Brain microvascular endothelial cell (primary cell): Measurements from ENCODE around the gene KIRREL3.

ENCODE experiments used
- DNase-seq: peaks from one replicate; pipeline ENCODE4 v3.0.0-alpha.2; 2020
- H3K27ac ChIP-seq: fragments of 250-450 bp; sonication (Bioruptor Pico); 2 replicates; pipeline ENCODE4 v1.5.1; 2020; ENCODE audit warnings: mild to moderate bottlenecking, moderate library complexity
- H3K27me3 ChIP-seq: fragments of 250-450 bp; sonication (Bioruptor Pico); replicated peaks from 2 replicates; pipeline ENCODE4 v1.5.1; 2020; ENCODE audit warnings: mild to moderate bottlenecking
- H3K36me3 ChIP-seq: fragments of 250-450 bp; sonication (Bioruptor Pico); replicated peaks from 2 replicates; pipeline ENCODE4 v1.5.1; 2020; ENCODE audit warnings: mild to moderate bottlenecking
- H3K4me3 ChIP-seq: 2 replicates; pipeline ENCODE4 v1.5.1; 2011; ENCODE audit warnings: low read depth, mild to moderate bottlenecking, control low read depth, low read length, moderate library complexity
- in situ Hi-C: cut with HindIII; loops from 2 replicates; pipeline ENCODE4 v1.10.0; 2017; ENCODE audit warnings: low sequenced_read_pairs, low pct_ligation_motif_present
- TF ChIP-seq, protein P1 (sequence below): IDR thresholded peaks from 2 replicates; pipeline ENCODE4 v1.5.1; 2011; ENCODE audit warnings: low read depth, mild to moderate bottlenecking, moderate library complexity, low read length, control low read depth, inconsistent platforms; ENCODE audit errors: missing control alignments

KIRREL3 gene

DNA sequence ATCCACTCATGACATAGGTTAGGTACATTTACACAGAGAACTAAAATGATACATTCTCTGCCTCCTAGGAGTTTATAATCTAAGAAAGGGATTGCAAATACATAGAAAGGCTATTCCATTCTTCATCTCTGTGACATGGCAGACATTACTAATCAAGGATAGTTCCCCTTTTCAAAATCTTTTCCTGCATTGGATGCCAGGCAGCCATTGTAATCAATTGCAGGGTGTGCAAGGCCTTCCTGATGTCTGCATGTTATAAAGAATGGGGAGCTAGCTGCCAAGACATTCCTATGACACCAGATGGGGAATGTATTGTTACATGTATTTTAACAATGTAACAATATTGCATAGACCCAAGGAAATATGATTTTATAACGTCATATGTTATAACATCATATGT lies 82.0 kb downstream of the KIRREL3 start:
- TF ChIP-seq, protein P1, sequence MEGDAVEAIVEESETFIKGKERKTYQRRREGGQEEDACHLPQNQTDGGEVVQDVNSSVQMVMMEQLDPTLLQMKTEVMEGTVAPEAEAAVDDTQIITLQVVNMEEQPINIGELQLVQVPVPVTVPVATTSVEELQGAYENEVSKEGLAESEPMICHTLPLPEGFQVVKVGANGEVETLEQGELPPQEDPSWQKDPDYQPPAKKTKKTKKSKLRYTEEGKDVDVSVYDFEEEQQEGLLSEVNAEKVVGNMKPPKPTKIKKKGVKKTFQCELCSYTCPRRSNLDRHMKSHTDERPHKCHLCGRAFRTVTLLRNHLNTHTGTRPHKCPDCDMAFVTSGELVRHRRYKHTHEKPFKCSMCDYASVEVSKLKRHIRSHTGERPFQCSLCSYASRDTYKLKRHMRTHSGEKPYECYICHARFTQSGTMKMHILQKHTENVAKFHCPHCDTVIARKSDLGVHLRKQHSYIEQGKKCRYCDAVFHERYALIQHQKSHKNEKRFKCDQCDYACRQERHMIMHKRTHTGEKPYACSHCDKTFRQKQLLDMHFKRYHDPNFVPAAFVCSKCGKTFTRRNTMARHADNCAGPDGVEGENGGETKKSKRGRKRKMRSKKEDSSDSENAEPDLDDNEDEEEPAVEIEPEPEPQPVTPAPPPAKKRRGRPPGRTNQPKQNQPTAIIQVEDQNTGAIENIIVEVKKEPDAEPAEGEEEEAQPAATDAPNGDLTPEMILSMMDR: no peak
- H3K4me3 ChIP-seq: no peak overlapping the region
- in situ Hi-C loops: no loop called here
- H3K27me3 ChIP-seq: no peaks in the 10 kb centered on the region
- peak overlapping the region; percentile 90 for H3K27ac ChIP-seq
- no peak for DNase-seq
- no peaks in the 10 kb centered on the region for H3K36me3 ChIP-seq

DNA sequence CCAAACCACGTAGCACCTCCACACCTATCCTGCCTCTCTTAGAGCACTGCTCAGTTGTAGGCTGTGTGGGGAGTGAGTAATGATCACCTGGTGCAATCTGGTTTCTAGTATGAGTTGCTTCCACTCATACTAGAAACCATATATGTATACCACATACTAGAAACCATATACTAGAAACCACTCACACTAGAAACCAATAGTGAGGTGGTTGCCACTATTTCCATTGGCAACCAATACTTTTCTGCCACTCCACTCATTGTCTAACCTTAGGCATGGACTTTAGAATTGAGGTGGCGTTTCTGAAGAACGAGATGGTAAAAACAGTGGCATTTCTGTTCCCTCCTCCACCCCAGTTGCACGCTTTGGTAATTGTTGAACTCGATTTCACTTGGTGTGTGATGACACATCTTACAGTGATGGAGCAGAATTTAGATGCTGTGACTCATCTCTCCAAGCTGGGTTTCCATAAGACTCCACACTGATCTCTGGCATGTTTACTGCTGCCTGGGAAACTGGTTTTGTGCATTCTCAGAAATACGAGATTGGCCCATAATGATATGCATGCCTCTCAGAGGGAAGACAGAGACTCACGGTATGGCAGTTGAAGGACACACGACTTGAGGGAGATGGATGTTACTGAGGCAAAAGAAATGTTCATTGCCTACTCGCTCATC lies 82.9 kb downstream of the KIRREL3 start:
- peak; percentile 93 for DNase-seq
- Histone ChIP-seq H3K36me3 (no peaks in the 10 kb centered on the region), H3K27me3 (no peaks in the 10 kb centered on the region), H3K27ac (peak overlapping the region; percentile 90), H3K4me3 (no peak overlapping the region)
- in situ Hi-C loops: no loop called here
- TF ChIP-seq, protein P1: no peak

DNA sequence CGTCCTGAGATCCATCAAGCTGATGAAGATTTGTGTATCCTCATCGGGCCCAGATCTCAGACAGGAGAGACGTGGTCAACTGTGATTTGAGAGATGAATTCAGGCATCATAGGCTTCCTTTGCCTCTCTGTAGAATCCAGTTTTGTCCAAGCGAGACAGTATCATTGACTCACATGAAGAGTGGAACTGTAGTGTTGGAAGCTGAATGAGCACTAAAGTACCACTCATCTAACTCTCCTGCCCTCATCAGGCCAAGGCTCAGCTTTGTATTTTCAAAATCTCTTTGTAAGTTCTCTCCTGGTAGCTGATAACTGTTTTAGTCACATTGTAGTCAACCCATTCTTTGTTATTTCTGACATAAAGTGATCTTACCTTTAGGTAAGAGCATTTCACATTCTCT lies 85.1 kb downstream of the KIRREL3 start:
- TF ChIP-seq, protein P1: no peak
- H3K27ac ChIP-seq: peak overlapping the region; percentile 52
- DNase-seq: no peak
- H3K27me3 ChIP-seq: no peaks in the 10 kb centered on the region
- no peaks in the 10 kb centered on the region for H3K36me3 ChIP-seq
- no peak overlapping the region for H3K4me3 ChIP-seq
- in situ Hi-C loops: no loop called here

DNA sequence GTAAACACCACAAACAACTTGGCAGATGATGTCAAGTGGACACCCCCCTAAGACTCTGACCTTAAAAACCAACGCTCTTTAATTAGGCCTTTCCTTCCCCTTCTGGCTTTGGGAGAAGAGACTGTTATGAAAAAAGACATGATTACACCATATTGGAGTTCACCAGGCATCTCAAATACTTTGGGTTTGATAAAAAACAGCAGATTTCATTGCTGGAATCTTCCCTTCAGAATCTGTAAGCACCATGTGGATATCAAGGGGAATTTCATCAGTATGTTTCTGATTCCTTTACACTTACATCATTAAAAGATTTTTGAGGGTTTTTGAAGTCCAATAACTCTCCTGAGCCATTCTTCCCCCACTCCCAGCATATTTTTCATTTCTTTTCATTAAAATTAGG lies 85.6 kb downstream of the KIRREL3 start:
- Histone ChIP-seq H3K4me3 (no peak overlapping the region), H3K27me3 (no peaks in the 10 kb centered on the region), H3K27ac (peak overlapping the region; percentile 52), H3K36me3 (no peaks in the 10 kb centered on the region)
- in situ Hi-C loops: no loop called here
- no peak for DNase-seq
- TF ChIP-seq, protein P1: no peak

DNA sequence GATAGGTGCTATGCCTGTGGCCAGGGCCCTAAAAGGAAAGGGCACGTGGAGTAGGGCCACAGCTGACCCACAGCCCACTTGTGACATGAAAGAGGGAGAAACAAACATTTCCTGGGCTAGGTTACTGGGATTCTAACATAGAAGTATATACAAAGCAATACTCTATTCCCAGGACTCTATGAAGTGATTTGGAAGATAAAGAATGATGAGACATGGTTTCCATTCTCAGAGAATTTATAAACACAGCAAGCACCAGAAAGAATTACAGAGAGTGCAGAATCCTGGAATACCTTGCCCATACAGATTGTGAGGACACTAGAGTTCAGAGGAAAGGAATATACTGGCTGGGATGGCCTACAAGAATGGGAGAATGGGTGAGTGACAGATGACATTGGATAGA lies 86.4 kb downstream of the KIRREL3 start:
- Histone ChIP-seq H3K4me3 (no peak overlapping the region), H3K36me3 (no peaks in the 10 kb centered on the region), H3K27ac (no peak overlapping the region), H3K27me3 (no peaks in the 10 kb centered on the region)
- TF ChIP-seq, protein P1: no peak
- no peak for DNase-seq
- in situ Hi-C loops: no loop called here

DNA sequence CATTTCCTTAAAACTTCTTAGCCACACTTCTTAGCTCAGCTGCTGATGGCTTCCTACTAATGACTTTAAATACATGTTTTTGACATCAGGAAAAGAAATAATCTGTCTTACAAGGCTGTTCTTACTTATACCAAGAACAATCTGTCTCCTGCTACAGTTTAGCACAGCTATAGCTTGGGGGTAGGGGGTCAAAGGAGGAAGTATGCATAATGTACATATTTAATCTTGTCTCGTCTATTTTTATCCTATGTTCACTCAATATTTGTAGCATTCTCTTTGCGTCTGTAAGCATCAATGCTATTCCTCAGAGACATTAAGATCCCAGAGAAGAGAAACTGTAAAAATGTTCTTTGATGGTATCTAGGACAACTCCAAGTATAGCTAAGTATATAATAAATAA lies 96.0 kb downstream of the KIRREL3 start:
- in situ Hi-C loops: no loop called here
- DNase-seq: no peak
- no peaks in the 10 kb centered on the region for H3K27me3 ChIP-seq
- no peak overlapping the region for H3K4me3 ChIP-seq
- no peaks in the 10 kb centered on the region for H3K36me3 ChIP-seq
- TF ChIP-seq, protein P1: no peak
- no peak overlapping the region for H3K27ac ChIP-seq
